Skeletal muscle tissue (tissue), 4 donors: ENCODE results near the gene CASP8. TPM values are rescaled to one million over a fixed set of nuclear protein-coding genes. Genes with fewer than 3 reads are reported as not detected.

ENCODE experiments used
- H3K27ac ChIP-seq: one replicate; pipeline ENCODE4 v1.7.0; 2013; ENCODE audit warnings: mild to moderate bottlenecking, low read depth, low read length, inconsistent platforms
- H3K27me3 ChIP-seq, 3 donors: one replicate each; pipeline ENCODE4 v1.7.0; 2013; ENCODE audit warnings: low read length in 3 of 3; ENCODE audit not compliant: control insufficient read depth in 3 of 3, insufficient read depth in 3 of 3
- H3K36me3 ChIP-seq, 3 donors: one replicate each; pipeline ENCODE4 v1.7.0; 2013; ENCODE audit warnings: low read length in 3 of 3; ENCODE audit not compliant: control insufficient read depth in 3 of 3, insufficient read depth in 3 of 3
- H3K4me1 ChIP-seq, 3 donors: one replicate each; pipeline ENCODE4 v1.7.0; 2013; ENCODE audit warnings: low read length in 3 of 3, mild to moderate bottlenecking in 3 of 3; ENCODE audit not compliant: control insufficient read depth in 3 of 3, insufficient read depth in 3 of 3
- H3K4me3 ChIP-seq, 3 donors: one replicate each; pipeline ENCODE4 v1.7.0; 2013; ENCODE audit warnings: low read length in 3 of 3
- H3K9ac ChIP-seq, 3 donors: one replicate each; pipeline ENCODE4 v1.7.0; 2013; ENCODE audit warnings: low read length in 3 of 3, mild to moderate bottlenecking in 3 of 3, moderate library complexity in 2 of 3, low read depth in 1 of 3
- H3K9me3 ChIP-seq, 3 donors: one replicate each; pipeline ENCODE4 v1.7.0; 2013; ENCODE audit warnings: low read length in 3 of 3; ENCODE audit not compliant: control insufficient read depth in 3 of 3
- total RNA-seq: library from RNA; depleted of rRNA; stranded (reverse); fragments of >200 nt; gene quantifications from one replicate; pipeline ENCODE4 v1.2.3, GENCODE V29; 2014
- donor health status: Osteomylitis.

The CASP8 gene
- total RNA-seq, 1 donor from 2014 or later: 8.4 TPM

DNA sequence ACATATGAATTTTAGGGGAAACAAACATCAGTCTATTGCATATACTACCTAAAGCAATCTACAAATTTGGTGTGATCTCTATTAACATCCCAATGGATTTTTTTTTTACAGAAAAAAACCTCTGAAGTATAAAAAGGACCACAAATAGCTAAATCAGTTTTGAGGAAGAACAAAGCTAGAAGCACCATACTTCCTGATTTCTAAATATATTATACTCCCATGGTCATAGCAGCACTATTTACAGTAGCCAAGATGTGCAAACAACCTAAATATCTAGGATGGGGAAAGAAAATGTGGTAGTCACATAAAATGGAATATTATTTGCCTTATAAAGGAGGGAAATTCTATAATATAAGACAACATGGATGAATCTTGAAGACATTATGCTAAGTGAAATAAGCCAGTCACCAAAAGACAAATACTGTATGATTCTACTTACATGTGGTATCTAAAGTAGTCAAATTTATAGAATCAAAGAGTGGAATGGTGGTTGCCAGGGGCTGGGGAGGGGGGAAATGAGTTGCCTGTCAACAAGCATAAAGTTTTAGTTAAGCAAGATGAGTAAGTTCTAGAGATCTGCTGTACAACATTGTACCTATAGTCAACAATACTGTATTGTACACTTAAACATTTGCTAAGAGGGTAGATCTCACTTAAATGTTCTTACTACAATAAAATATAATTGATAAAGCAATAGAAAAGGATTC lies 17.6 kb upstream of the CASP8 start:
- Histone ChIP-seq H3K27me3 (no peaks in the 10 kb centered on the region), H3K4me1 (no peaks in the 10 kb centered on the region), H3K4me3 (no peak overlapping the region), H3K9me3 (no peaks in the 10 kb centered on the region), H3K36me3 (no peaks in the 10 kb centered on the region), H3K9ac (no peak overlapping the region), H3K27ac (no peak overlapping the region)

DNA sequence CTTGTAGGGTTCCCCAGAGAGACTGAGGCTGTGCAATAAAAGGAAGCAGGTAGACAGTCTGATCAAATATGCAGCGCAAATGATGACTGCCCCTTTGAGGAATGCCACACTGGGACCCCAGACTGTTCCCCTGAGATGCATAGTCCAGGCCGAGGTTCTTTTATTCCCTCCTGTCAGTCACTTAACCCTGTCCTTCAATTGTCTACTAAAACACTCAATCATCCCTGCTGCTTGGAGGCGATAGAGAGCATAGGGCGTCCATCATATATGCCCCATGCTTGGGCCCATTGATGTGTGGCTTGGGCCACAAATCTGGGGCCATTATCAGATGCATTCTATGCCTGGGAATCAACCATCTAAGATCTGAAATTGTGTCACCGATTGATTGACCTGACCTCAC lies 15.5 kb upstream of the CASP8 start:
- H3K9ac ChIP-seq: no peak overlapping the region
- H3K4me3 ChIP-seq: no peak overlapping the region
- H3K9me3 ChIP-seq: no peaks in the 10 kb centered on the region
- H3K27me3 ChIP-seq: no peaks in the 10 kb centered on the region
- H3K36me3 ChIP-seq: no peaks in the 10 kb centered on the region
- H3K27ac ChIP-seq: no peak overlapping the region
- H3K4me1 ChIP-seq: no peaks in the 10 kb centered on the region

DNA sequence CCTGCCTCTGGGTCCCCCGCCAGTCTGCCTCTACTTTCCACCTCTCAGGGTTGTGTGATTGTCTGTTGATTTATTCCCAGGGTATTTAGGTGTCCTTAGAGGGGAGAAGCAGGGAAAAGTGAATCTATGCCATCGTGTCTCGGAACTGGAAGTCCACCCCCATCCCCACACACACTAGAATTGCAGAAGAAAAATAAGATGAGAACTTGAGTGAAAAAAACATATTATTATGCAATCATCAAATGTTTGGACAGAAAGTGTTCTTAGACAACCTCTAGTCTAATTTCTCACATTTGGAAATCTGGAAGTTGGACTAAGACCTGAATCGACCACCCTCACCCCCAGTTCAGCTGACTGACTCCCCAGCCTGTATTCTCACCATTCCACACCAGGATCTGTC lies 14.1 kb upstream of the CASP8 start:
- Histone ChIP-seq H3K36me3 (no peaks in the 10 kb centered on the region), H3K27me3 (no peaks in the 10 kb centered on the region), H3K27ac (no peak overlapping the region), H3K4me3 (no peak overlapping the region), H3K4me1 (no peaks in the 10 kb centered on the region), H3K9ac (no peak overlapping the region), H3K9me3 (no peaks in the 10 kb centered on the region)

DNA sequence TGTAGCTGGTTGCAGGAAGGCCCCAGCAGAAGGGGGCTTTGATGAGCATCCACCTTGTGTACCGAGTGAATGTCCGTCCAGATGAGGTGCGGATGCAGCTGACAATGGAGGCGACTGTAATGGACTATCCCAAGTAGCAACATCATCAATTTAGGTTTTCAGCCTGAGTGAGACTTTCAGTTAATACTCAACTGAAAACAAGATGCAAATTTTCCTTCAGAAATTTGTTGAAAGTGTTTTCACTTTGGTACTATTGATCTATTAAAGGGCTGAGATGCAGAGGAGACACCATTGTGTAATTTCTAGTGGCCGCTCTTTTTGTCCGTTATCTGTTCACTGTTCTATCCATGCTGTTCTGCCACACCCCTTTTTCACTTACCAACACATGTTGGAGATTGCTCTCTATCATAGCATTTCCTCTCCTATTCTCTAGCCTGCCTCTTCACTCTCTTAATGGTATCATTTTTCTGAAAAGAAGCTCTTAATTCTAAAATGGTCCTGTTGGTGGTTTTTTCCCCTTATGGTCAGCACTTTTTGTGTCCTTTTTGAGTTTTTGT lies 12.0 kb upstream of the CASP8 start:
- H3K4me3 ChIP-seq: no peak overlapping the region
- no peak overlapping the region for H3K9ac ChIP-seq
- no peaks in the 10 kb centered on the region for H3K4me1 ChIP-seq
- H3K36me3 ChIP-seq: no peaks in the 10 kb centered on the region
- H3K9me3 ChIP-seq: no peaks in the 10 kb centered on the region
- no peak overlapping the region for H3K27ac ChIP-seq
- H3K27me3 ChIP-seq: no peaks in the 10 kb centered on the region

DNA sequence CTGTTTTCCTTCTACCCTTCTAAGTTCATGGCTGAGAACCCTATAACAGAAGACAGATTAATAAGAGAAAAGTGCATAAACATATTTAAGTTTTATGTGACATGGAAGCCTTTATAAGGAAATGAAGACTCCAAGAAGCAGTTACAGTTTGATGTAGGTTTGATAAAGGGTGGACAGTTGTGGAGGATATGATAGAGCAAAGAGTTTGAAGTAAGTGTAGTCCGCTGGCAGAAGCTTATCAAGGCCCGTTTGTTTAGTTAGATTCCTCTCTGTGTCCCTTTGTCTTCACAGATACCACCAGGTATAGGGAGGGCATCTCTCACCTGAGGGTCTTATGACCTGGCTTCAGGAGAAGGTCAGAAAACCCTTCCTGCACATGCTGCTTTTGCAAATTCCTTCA lies 10.4 kb upstream of the CASP8 start:
- Histone ChIP-seq H3K27me3 (no peaks in the 10 kb centered on the region), H3K27ac (no peak overlapping the region), H3K9ac (no peak overlapping the region), H3K9me3 (no peaks in the 10 kb centered on the region), H3K4me1 (no peaks in the 10 kb centered on the region), H3K36me3 (no peaks in the 10 kb centered on the region), H3K4me3 (no peak overlapping the region)

DNA sequence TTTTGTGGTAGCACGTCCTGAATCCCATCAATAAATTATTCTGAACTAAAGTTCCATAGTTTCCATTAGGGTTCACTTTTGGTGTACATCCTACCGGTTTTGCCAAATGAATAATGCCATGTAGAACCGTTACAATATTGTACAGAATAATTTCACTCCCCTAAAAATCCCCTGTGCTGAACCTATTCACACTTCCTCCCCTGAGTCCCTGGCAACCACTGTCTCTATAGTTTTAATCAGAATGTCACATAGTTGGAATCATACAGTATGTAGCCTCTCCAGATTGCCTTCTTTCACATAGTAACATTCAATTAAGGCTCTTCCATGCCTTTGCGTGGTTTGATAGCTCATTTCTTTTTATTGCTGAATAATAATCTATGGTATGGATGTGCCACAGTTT lies 9.6 kb upstream of the CASP8 start:
- Histone ChIP-seq H3K36me3 (no peaks in the 10 kb centered on the region), H3K9me3 (no peaks in the 10 kb centered on the region), H3K4me1 (no peaks in the 10 kb centered on the region), H3K27me3 (no peaks in the 10 kb centered on the region), H3K9ac (no peak overlapping the region), H3K27ac (no peak overlapping the region), H3K4me3 (no peak overlapping the region)

DNA sequence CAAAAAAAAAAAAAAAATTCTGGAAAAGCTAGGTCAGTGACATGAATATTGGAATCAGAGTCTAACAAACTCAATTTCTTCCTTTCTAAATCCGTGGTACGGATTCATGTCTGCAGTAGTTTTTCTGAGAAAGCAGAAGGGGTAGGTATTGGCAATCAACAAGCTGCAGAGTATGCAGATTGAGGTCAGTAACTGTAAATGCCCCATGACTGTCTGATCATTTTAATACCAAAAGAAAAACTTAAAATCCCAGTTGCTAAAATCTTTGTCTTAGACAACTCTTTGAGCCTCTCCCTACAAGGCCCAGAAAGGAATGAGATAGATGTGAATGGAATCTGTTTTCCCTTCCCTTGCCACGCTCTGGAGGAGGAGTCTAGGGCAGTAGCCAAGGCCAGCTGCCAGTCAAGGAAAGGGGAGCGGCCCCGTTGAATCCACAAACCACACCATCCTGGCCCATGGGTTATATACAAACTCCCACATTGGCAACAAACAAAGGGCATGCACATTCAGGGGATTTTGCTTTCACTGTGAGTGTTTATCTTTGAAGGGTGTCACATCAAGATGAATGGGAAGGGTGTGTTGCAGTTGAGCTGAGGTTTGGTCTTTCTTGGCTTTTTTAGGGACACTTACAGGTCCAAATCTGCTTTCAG lies 6.1 kb upstream of the CASP8 start:
- Histone ChIP-seq H3K27ac (no peak overlapping the region), H3K9me3 (no peaks in the 10 kb centered on the region), H3K4me3 (no peak overlapping the region), H3K9ac (no peak overlapping the region), H3K4me1 (peaks cover 4 to 9% (median 8%) of the 10 kb centered on the region in 3 donors), H3K36me3 (no peaks in the 10 kb centered on the region), H3K27me3 (no peaks in the 10 kb centered on the region)

DNA sequence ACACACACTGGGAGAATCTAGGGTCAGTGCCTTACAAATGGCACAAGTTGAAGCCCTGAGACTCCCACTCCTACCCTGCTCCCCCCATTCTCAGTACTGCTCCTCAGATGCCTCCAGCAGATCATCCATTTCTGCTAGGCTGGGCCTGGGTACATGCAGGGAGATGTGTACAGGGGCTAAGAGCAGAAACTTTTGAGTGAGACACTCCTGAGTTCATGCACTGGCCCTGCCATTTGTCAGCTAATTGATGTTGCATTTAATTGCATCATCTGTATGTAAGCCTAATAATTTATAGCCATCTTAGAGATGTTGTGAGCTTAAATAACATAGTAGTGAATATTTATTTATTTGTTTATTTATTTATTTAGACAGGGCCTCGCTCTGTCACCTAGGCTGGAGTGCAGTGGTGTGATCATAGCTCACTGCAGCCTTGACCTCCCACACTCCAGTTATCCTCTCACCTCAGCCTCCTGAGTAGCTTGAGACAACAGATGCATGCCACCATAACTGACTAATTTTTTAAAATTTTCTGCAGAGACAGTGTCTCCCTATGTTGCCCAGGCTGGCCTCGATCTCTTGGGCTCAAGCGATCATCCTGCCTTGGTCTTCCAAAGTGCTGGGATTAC lies 4.8 kb upstream of the CASP8 start:
- Histone ChIP-seq H3K4me3 (no peak overlapping the region), H3K4me1 (peaks cover 9% of the 10 kb centered on the region in 3 donors), H3K9me3 (no peaks in the 10 kb centered on the region), H3K27me3 (no peaks in the 10 kb centered on the region), H3K27ac (no peak overlapping the region), H3K9ac (no peak overlapping the region), H3K36me3 (no peaks in the 10 kb centered on the region)

DNA sequence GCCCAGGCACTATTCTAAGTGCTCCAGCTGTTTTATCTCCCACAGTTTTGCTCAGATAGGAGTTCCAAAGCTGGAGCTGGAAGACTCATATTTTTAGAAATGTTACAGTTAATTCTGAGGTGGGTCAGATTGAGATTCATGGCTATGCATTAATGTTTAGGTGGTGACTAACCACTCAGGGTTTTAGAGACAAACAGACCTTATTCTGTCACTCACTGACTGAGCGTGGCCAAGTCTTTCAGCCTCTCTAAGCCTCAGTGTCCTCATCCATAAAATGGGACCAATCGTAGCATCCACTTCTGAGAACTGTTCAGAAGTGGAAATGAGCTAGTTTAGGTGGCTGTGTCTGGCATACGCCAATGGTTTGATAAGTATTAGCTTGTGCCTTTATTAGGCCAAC lies 4.3 kb upstream of the CASP8 start:
- Histone ChIP-seq H3K4me1 (peaks cover 9% of the 10 kb centered on the region in 3 donors), H3K4me3 (no peak overlapping the region), H3K27me3 (no peaks in the 10 kb centered on the region), H3K9ac (no peak overlapping the region), H3K27ac (no peak overlapping the region), H3K9me3 (no peaks in the 10 kb centered on the region), H3K36me3 (no peaks in the 10 kb centered on the region)

DNA sequence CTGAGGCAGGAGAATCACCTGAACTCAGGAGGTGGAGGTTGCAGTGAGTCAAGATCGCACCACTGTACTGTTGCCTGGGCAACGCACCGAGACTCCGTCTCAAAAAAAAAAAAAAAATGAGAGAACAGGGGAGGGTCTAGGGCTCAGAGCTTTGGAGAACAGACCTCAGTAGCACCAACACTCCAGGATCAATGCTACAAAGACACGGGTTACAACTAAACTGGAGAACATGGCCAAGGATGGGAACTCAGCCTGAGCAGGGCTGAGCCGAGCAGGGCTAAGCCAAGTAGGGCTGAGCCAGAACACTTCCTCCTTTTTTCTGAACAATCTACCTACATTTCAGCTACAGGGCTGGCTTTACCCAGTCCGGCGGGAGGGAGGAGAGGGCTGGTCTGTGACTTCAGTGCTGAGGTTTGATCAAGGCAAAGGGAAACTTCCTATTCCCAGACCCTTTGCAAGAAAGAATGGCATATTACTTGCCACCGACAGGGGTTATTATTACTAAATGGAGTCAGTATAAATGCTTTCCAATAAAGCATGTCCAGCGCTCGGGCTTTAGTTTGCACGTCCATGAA lies 2.9 kb upstream of the CASP8 start:
- peak overlapping the region; percentile 82 for H3K27ac ChIP-seq
- peaks cover 9% of the 10 kb centered on the region in 3 donors for H3K4me1 ChIP-seq
- H3K27me3 ChIP-seq: no peaks in the 10 kb centered on the region
- H3K36me3 ChIP-seq: no peaks in the 10 kb centered on the region
- peak overlapping the region; percentile 71 to 92 (median 85) for H3K9ac ChIP-seq
- H3K9me3 ChIP-seq: no peaks in the 10 kb centered on the region
- peak overlapping the region; percentile 79 to 96 (median 89) for H3K4me3 ChIP-seq
